CD4-positive, alpha-beta T cell treated with Interleukin-6 for 4 hours (primary cell): ENCODE results near the gene SUSD4.

ENCODE experiments used
- DNase-seq: peaks from one replicate; pipeline ENCODE4 v3.0.0-alpha.2; 2020; ENCODE audit warnings: mixed read lengths

SUSD4 gene

DNA sequence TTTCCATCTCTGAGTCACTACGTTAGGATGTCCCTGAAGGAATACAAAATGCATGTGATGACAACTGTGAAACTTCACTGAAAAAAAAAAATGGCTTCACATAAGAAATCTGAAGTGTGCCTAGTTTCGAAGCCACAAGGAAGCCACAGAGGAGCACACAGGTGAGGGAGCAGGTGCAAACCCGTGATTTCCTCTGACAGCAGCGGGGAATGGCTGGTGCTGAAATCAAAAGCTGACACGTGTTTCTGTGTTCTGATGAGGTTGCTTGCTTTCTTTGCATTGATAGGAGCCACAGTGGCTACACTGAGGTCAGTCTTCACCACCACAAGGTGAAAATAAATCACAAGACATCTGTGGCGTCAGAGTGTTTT lies 115.2 kb downstream of the SUSD4 start:
- DNase-seq: peak; percentile 57

DNA sequence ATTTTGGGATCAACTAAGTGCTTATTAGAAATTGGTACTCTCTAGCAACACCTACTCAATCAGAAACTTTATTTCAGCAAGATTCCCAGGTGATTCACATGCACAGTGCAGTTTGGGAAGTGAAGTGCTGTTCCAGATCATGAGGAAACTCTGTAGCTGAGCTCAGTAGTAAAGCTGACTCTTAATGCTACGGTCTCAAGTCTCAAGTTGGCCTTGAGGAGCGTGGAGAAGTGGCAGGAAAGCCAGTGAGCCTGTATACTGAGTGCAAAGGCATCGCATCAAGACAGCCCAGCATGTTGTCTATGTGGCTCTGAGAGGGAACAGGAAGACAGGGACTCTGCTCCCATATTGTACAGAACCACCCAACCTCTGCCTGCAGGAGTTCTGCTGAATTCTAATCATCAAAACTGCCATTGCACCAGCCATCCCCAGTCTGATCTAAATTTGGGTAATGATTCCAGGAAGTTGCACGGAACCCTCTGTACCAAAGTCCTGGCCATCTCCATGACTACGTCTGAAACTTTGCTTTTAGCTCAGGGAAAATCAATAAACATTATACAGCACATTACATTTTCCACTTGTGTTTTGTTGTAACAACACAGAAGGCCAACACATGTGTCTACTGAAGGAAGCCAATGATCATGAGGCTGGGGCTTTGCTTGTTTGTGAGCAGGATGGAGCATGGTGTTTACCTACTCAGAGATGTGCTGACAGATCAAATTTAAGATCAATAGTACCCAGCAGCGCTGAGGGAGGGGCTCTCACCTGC lies 115.8 kb downstream of the SUSD4 start:
- no peak for DNase-seq

DNA sequence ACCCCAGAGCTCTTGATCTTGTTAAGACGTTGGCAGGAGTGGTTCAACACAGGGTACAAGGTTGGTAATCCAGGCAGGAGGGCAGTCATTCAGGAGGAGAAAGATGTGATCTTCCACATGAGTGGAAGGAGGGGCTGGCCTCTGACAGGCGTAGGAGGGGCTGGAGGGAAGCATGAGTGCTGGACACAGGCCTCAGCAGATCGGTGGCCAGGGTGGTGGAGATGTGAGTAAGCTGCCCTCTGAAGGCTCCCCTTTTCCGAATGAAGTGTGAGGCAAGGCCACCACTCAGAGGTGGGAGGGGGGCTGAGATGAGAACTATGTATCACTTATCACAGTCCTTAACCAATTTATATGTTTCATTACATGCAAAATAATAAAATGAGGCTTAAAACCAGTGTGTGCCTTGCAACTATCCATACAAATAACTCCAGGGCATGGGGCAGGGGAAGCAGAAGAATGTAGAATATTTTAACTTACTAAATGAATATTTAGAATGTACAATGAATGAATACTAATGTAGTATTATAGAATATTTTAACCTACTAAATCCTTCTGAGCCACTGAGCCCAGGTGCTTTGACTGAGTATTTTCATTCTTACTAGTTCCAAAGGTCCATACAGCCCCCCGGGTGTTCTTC lies 117.4 kb downstream of the SUSD4 start:
- DNase-seq: no peak

DNA sequence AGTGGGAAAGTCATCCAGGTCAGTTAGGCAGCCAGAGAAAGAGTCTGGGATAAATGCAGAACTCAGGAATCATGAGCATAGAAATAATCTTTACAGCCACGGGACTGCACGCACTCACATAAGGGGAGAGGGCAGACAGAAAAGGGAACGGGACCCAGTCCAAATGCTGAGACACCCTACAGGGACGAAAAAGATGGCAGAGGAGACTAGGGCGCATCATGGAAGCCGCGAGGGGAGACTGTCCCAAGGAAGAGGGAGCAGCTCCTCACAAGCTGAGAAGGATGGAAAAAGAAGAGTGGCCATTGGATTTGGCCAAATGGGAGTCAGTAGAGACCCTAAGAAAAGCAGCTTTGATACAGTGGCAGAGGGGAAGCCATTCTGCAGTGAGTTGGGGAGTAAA lies 118.0 kb downstream of the SUSD4 start:
- no peak for DNase-seq

DNA sequence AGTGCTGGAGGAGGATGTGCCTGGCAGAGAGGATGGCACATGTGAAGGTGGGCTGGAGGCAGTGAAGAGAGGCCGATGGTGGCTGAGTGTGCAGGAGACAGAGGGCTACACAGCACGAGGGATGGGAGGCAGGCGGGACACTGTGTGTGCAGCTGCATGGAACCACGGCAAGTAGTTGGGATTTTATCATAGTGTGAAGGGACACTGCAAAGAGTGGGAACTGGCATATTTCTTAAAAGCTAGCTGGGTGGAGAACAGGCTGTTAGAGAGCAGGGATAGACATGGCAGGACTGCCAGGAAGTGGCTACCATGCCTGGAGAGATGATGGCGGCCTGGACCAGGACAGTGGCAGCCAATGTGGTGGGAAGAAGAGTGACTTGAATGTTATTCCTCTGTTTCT lies 118.6 kb downstream of the SUSD4 start:
- DNase-seq: no peak

DNA sequence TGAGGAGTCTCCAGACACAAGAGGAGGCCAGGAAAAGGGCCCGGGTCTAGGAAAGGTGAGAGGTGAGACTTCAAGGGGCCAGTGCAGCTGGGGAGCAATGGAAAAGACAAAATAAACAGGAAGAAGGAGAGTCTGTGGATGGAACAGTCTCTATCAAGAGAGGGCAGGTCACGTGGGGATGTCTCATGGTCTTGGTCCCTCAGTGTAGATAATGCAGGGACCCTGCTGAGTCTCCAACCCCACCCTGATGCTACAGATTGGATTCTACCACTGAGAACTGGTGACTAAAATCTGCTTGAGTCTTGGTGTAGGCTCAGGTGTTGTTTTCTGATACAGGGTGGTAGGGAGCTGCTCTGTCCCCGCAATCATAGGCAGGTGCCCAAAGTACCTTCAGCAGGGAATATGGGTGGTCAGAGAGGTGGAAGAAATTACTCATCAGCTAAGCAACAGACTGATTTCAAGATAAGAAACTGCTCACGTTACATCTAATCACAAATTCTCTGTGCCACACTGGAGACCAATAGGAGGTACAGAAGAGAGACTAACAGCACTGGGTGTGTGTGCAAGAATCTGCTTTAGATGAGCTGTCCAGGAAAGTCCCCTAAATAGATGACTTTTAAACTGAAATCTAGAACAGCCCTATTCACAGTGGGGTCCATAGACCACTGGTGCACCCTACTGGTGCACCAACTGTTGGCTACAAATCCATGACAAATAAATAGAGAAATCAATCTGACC lies 119.4 kb downstream of the SUSD4 start:
- peak; percentile 18 for DNase-seq

DNA sequence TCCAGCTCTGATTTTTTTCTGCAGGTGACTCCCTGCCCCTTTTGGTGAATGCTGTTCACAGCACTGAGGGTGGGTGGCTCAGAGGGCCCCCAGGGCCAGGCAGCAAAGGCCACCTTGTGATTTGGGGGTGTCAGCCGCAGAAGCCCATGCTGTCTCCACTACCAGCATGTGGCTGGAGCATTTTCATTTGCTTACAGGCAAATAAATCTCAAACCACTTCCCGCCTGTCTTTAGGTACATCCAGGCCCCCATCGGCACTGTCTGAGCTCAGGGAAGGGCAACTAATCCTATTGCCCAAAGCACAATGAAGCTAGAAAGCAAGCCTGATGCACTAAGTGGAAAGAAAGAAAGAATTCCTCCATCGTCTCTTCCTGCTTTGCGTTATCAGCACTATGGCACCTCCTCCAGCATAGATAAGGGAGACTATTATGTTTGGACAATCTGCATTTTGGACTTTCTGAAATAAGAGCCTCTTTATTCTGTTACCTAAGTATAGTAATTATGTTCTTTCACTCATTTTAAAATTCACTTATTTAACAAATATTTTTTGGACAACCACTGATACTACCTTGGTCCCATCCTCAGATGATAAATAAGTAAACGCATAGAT lies 120.4 kb downstream of the SUSD4 start:
- no peak for DNase-seq

DNA sequence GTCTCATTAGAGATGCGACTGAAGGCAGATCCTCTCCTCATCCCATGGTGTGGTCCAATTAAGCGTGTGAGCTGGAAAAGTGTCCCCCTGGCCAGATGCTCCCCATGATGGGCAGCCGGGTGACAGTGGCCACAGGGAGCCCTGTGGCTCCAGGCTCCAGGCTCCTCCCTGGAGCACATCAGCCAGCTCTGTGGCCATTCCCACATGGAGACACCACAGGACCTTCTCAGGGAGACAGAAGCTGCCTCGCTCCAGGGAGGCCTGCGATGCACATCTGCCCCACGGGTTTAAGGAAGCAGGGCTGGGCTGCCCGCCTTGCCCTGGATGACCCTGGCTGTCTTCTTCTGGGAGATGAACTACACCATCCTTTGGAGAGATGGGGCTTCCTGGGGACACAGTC lies 121.0 kb downstream of the SUSD4 start:
- DNase-seq: no peak

DNA sequence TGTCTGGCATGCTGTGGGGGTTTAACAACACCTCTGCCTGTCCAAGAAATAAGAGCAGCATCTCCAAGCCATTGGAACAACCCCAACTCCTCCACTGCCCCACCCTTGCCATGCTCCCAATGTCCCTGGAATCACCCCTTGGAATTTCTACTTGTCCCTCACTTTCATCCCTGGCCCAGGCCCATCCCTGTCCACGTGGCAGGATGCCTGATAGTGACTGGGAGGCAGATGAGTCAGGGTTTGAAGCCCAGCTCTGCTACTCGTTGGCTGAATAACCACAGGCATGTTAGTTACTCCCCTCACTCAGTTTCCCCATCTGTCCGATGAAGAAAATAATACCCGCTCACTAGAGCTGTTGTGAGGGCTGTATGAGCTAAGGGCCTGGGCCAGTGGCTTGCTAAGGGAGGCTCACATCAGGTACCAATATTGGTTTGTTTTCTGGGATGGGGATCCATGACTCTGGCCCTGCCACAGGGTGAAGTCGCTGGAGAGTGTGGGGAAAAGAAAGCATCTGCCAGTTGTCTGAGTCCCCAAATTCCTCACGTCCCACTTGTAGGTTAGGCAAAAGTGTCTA lies 121.5 kb downstream of the SUSD4 start:
- DNase-seq: no peak

DNA sequence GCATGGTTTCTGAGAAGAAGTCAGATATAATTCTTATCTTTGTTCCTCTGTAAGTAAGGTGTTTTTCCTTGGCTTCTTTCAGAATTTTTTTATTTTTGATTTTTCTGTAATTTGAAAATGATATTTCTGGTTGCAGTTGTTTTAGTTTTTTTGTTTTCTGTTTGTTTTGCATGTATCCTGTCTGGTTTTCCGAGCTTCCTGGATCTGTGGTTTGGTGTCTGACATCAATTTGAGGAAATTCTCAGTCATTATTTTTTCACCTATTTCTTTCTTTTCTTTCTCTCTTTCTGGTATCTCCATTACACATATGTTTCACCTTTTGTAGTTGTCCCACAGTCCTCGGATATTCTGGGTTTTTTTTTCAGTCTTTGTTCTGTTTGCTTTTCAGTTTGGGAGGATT lies 123.9 kb downstream of the SUSD4 start:
- DNase-seq: no peak

DNA sequence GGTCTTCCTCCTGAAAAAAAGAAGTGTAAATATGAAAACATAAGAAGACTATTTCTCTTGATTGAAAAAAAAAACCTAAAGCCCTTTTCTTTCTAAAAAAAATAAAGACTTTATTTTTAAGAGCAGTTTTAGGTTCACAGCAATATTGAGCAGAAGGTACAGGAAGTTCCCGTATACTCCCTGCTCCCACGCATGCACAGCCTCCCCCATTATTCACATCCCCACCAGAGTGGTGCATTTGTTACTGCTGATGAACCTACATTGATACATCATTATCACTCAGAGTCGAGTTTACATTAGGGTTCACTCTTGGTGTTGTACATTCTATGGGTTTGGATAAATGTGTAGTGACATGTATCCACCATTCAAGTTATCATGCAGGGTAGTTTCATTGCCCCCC lies 128.9 kb downstream of the SUSD4 start:
- DNase-seq: no peak

DNA sequence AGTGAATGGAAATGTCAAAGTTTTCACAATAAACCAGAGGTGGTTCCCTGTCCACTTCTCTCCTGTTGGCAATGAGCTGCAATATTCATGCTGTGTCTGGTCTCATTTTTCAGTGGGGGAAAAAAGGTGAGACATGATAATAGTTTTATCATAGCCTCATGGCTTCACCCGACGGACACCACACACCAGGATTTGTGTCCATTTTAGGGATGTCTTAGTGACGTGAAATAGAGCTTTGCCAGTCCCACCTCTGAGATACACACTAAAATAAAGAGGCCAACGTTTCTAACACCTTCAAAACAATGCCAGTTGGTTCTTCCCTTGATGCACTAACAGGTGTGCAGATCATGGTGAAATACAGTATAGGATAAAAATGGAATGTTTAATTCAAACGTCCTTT lies 129.4 kb downstream of the SUSD4 start:
- no peak for DNase-seq

DNA sequence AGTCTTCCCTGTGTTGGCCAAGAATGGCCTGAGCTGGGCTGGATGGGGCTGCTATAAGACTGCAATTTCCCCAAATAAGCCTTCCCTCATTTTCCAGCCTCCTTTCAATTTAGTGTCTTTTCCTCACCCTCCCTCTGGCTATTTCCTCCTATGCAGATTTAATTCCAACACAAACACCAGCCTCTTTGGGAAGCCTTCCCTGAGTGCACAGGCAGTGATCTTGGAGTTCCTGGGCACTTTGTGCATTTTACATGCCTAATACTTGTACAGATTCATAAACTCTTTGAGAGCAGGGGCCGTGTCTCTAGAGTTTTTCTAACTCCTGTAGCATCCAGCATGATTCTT lies 129.8 kb downstream of the SUSD4 start:
- no peak for DNase-seq

DNA sequence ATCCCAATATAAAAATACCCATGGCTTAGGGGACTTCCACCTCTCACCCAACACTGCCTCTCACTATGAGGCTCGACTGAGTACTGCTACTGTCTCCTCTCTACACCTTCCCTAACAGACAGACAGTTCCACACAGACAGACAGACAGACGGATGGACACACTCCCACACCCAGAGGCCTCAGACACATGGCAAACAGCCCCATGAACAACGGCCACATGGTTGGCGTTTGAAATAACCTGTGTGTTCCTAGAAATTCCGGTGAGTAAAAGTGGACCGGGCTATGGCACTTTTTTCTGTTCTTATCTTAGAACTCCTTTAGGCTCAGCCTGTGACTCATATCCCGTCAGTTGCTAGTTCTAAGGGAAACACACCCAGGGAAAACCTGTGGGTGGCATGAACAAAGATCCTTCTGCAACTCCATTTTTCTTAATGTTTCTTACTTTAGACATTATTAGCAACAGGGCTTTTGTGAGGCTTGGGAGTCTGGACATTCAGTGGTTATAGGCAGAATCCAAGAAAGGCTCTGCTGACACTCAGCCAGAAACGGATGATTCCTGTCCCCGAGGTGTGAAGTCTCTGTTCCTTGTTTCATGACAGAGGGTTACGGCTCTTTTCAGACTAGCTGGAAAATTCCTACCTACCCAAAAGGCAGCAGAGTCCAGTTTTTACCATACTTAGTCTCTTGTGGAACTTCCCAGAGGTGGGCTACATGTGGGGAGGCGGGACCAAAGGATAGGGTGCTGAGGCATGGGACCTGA lies 130.4 kb downstream of the SUSD4 start:
- no peak for DNase-seq

DNA sequence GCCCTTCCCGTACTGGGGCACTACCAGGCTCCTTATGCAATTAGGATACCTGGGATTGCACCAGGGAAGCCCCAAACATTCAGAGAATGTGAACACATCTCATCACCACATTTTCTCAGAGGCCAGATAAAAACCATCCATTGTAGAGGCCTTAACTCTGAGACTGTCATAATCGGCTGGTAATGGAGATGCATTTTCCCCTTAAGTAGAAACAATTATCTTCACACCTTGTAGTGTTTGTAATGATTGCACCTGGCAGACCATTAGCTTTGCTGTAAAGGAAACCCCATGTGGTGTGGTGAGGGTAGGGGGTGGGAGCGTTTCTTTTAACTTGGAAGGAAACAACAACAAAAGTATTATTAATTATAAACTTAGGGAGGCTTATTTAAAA lies 131.0 kb downstream of the SUSD4 start:
- no peak for DNase-seq

DNA sequence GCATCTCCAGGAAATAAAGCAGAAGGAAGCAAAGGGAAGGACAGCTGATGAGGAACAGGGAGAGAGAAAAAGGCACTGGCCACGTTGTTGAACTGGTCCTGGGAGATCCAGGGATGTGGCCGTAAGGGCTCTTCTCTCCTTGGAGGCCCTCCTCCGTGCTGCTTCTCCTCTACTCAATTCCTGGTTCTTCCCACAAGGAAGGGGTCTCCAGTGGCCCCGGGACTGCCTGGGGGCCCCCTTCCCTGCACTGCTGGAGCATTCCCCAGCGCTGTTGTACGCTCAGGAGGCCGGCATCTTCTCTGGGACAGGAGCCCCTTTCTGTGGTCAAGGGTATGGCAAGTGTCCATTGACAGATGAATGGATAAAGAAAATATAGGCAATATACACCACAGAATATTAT lies 132.4 kb downstream of the SUSD4 start:
- no peak for DNase-seq

DNA sequence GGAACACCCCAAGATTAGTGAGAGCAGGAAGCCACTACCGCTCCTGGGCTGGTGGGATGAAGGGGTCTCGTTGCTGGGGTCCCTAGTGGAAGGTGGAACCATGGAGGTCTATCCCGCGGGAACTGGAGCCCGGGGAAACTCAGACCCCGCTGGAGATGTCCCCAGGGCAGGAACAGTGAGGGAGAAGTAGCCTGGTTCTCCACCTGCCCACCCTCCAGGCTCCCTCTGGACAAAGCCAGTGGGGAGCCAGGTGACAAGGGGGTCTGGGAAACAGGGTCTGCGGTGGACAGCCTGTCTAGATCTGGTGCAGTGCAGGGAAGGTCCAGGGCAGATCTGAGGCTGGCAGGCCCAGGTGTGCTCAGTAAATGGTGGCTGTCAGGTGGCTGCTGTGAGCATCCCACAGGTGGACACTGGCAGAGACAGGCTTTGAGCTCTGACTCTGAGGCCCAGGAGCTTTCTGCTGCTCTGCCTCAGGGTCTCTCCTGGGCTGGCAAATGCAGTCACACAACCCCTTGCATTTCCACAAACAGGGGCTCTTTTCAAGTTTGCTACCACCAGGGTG lies 132.9 kb downstream of the SUSD4 start:
- no peak for DNase-seq

DNA sequence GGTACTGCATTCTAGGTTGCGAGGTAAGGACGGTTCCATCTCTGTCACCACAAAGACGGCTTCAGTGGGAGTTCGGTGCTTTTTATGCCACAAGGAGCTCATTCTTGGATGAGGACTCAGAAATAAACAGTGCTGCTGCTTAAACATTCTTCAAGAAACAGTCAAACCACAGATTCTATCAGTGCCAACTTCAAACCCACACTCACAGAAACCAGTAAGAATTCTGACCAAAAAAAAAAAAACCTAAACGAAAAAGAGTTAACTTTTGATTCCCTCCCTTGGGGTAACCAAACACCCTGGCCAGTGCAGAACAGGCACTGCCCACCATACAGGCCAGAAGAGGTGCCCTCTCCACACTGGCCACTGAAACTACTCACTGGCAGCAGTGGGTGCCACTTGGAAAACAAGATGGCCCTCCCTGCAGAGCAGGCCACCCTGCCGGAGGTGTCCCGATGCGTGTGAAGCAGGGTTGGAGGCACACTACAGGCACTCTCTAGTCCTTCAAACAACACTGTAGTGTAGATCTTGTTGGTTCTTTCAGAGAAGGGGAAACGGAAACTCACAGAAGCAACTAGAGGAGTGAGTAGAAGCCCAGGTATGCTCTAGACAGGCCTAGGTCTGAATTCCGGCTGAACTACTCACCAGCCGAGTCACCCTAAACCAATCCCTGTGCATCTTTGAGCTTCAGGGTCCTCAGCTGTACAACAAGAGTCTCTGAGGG lies 133.7 kb downstream of the SUSD4 start:
- DNase-seq: peak; percentile 48

DNA sequence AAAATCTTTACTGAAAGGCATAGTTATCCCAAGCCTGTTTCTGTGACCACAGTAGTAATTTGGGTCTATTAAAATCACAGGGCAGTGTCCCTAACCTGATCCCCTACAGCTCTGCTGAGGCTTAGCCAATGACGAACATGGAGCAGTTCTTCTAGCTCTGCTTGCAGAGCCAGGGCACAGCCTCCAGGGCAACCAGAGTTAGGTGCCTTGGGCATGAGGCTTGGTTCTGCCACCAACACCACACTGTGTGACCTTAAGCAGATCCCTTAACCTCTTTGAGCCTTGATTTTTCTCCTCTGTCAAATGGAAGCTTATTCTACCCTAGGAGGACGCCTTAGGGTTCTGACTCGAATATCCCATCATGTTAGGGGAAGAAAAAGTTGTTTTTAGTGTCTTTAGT lies 134.2 kb downstream of the SUSD4 start:
- no peak for DNase-seq

DNA sequence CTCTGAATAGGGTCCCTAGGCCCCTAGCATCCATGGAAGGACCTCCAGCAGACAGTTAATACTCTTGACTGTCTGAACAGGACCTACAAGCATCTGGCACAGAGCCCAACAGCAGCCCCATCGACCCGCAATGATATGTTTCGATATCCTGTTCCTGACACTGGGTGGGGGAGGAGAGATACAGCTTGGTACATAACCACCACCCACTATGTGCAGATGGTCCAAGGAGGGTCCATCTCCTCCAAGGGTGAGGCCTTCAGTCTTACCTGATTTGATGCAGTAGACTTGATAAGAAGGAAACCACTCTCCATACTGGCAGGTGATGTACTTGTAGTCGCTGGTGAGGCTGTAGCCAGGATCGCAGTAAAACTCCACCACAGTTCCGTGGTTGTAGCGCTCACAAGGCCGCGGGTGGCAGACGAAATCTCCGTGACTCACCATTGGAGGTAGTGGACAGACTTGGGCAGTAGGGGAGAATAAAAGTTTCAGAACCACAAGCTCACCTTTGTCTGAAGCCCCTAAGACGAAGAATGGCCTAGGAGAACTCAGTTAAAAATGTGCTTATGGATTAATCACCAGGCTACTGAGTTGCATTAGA lies 134.9 kb downstream of the SUSD4 start:
- DNase-seq: peak; percentile 16

DNA sequence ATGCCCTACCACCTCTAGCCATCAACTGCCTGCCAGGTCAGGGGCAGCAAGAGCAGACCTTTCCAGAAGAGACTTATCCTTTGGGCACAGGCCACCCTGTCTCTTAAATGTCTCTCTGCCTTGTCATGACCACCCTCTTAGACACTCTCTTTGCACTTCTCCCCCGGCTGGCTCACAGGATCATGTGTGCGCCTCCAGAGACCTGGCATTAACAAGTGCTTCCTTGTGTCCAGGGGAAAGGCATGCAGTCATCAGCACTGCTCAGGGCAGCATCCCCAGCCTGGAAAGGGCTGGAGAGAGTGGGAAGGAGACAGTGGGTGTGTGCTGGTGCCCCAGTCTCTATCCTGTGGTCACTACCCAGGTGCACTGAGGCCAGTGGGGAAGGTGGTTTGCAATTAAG lies 135.8 kb downstream of the SUSD4 start:
- DNase-seq: no peak
